HG03280 (cell line): ENCODE measurements around the gene SYNPR.

Experiments
- ATAC-seq: cut with Tn5 transposase; IDR thresholded peaks from one replicate; pipeline ENCODE4 v1.9.1; 2021; ENCODE audit warnings: mild to moderate bottlenecking, moderate library complexity; ENCODE audit not compliant: unreplicated experiment

Gene SYNPR

GRCh38 chr3:63467392-63467791 lies 189.3 kb downstream of the SYNPR start:
- no peak for ATAC-seq

DNA sequence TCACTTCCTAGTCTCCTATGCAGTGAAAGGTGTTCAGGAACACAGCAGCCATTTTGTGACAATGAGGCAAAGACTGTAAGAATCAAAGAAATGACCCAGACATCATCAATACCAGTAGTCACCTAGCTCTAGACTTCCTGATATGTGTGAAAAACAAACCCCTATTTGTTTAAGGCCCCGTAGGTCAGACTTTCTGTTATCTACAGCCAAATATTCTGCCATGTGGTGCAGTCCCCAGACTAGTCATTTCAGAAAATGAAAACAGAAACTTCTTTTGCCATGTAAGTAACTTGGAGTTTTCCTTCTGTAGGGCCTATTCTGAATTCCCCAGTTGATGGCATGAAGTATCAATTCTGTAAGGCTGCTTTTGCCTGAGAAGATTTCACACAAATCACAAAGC lies 192.6 kb downstream of the SYNPR start:
- no peak for ATAC-seq

- ATAC-seq, result no peak
These were observed 193.7 kb downstream of the SYNPR start for GRCh38 chr3:63471781-63472180.

DNA sequence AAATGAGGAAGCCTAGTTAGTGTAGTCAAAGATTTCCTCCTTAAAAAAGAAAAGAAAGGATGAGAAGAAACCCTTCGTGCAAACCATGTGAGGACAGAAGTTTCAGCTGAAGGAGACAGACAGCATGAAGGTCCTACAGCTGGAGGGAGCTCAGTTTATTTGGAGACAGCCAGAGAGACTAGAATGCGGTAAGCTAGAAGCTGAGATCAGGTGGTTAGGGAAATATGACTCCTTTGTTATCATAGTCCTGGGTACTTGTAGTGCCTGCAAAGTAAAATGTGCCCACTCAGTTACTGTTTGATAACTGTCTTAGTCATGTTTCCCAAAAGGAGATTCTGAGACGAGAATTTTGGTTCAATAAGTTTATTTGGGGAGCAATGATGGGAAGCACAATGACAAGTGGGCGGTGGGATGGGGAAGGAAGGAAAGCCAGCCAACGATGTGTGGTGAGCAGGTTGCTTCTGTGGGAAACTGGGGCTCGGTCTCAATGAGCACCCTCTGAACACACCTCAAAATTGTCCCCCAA lies 195.6 kb downstream of the SYNPR start:
- ATAC-seq, result no peak

GRCh38 chr3:63474828-63475518 lies 196.9 kb downstream of the SYNPR start:
- no peak for ATAC-seq

DNA sequence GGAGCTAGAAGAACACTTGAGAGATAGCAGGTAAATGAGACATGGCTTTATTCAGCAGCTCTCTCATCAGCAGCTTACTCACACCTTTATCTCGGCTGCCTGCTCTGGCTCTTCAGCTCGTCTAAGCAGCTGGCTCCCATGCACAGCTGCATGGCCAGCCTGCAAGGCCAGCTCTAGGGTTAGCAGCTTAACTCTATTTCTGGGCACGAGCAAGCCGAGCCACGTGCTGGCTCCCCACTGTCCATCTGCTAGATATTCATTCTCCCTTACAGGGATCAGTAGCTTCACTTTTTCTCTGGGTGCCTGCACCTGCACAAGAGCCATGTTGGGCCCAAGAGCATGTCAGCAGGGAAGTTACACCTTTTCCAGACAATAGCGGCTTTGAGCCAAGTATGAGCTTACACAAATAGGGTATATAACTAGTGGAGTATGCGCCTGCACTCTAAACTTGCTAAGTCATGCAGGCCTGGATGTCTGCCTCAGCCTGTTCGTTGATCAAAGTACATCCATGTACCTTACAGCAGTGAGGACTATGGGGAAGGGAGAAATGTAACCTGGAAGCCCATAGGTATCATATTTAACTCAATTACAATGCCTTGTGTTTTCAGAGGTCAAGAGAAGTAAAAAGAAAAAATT lies 199.5 kb downstream of the SYNPR start:
- no peak for ATAC-seq

- ATAC-seq, result no peak
These were observed 201.0 kb downstream of the SYNPR start for GRCh38 chr3:63478990-63479660.

- no peak for ATAC-seq
These were observed 201.5 kb downstream of the SYNPR start for GRCh38 chr3:63479661-63480035.

DNA sequence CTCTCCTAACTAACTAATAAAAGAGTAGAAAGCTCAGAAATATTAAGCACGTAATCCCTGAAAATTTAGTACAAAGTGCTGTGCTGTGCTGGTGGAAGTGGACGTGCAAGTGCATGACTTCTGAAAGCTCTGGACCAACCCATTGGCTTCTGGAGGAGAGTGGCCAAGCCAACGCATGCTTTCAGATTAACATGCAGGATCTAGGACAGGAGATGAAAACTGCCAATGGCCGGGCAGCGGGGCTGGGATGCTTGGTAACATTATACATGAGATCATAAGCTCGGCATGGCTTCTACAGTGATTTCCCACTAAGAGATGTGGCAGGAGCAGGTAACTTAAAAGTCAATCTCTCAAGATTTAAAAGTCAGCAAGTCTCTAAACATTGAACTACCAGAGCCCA lies 203.5 kb downstream of the SYNPR start:
- no peak for ATAC-seq

GRCh38 chr3:63482341-63482740 lies 204.2 kb downstream of the SYNPR start:
- no peak for ATAC-seq

- ATAC-seq, result no peak
These were observed 214.4 kb downstream of the SYNPR start for GRCh38 chr3:63492464-63492863.

GRCh38 chr3:63493101-63493500 lies 215.0 kb downstream of the SYNPR start:
- ATAC-seq, result no peak

DNA sequence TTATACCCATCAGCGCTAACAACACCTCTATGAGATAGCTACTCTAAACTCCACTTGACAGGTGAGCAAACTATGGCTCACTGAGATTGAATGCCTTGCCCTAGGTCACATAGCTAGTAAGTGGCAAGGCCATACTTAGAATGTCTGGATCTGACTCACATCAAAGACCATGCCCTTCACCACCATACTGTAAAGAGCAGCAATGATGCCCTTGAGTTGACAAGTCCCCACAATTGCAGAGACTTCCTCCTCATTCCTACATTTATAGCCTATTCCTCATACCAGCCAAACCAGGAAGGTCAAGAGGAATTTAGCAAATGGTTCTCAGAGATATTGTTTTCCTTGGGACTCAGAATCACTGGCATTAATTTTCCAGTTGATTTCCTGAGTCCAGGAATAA lies 216.5 kb downstream of the SYNPR start:
- ATAC-seq, result no peak

- ATAC-seq, result no peak
These were observed 219.5 kb downstream of the SYNPR start for GRCh38 chr3:63497641-63498040.

GRCh38 chr3:63500196-63500595 lies 222.1 kb downstream of the SYNPR start:
- no peak for ATAC-seq

GRCh38 chr3:63508305-63508704 lies 230.2 kb downstream of the SYNPR start:
- no peak for ATAC-seq

GRCh38 chr3:63508771-63509170 lies 230.7 kb downstream of the SYNPR start:
- ATAC-seq, result no peak

GRCh38 chr3:63513791-63514190 lies 235.7 kb downstream of the SYNPR start:
- no peak for ATAC-seq

DNA sequence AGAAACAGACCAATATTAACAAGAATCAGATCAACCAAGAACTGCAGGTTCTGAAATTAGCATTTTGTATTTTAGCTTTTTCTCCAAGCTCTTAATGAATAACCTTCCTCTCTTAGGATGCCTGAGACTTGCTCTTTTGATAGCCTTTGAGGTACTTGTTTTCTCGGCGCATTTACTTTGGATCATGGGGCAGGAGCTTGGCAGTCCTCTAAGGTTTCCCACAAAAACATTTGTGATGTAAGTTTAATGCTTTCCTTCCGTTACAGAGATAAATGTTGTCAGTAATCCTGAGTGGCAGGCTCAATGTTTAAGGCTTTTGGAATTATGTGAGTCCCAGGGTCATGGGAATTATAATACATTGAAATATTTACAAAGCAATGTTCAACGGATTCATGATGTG lies 236.6 kb downstream of the SYNPR start:
- no peak for ATAC-seq

DNA sequence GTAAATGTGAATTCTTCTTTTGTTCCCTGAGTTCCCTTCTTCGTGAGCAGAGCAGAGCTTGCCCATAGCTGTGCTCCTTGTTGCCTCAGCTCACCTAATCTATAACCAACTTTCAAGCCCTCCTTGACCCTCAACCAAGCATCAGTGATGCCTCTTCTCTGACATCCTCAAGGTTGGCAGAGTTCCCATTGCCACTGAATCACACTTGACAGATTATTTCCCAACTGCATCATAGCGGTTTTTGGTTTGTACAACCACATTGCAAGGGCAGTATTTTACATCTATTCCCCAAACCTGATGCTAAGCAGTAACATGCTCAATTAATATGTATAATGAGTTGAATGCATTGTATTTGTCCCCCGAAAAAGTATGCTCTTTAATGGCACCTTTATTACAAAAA lies 241.3 kb downstream of the SYNPR start:
- no peak for ATAC-seq

GRCh38 chr3:63521657-63522056 lies 243.5 kb downstream of the SYNPR start:
- no peak for ATAC-seq

- ATAC-seq, result no peak
These were observed 245.0 kb downstream of the SYNPR start for GRCh38 chr3:63523100-63523499.
